NOMO-1 (cell line): Measurements from ENCODE around the gene GABRG3.

Experiments
- DNase-seq, 2 experiments: peaks; one replicate each; lab custom pipeline; 2025; ENCODE audit not compliant: unreplicated experiment in 2 of 2; lab: John Stamatoyannopoulos, UW

The GABRG3 gene

GRCh38 chr15:27091270-27091940 is 120.4 kb downstream of the GABRG3 start:
- DNase-seq: no peak

GRCh38 chr15:27092390-27092789 is 121.4 kb downstream of the GABRG3 start:
- no peak for DNase-seq

- DNase-seq: no peak
These were observed 123.3 kb downstream of the GABRG3 start for GRCh38 chr15:27094235-27094634.

GRCh38 chr15:27095886-27096624 is 125.1 kb downstream of the GABRG3 start:
- DNase-seq: no peak

GRCh38 chr15:27097506-27097905 is 126.5 kb downstream of the GABRG3 start:
- no peak for DNase-seq

- DNase-seq: no peak
These were observed 131.0 kb downstream of the GABRG3 start for GRCh38 chr15:27101982-27102381.

- no peak for DNase-seq
These were observed 140.3 kb downstream of the GABRG3 start for GRCh38 chr15:27111323-27111722.

GRCh38 chr15:27114473-27114872 is 143.5 kb downstream of the GABRG3 start:
- DNase-seq: no peak

GRCh38 chr15:27119695-27120266 is 148.8 kb downstream of the GABRG3 start:
- DNase-seq: no peak

- no peak for DNase-seq
These were observed 150.7 kb downstream of the GABRG3 start for GRCh38 chr15:27121672-27122071.

- DNase-seq: no peak
These were observed 152.3 kb downstream of the GABRG3 start for GRCh38 chr15:27123291-27123690.

- DNase-seq: no peak
These were observed 152.8 kb downstream of the GABRG3 start for GRCh38 chr15:27123808-27124207.

GRCh38 chr15:27124287-27124871 is 153.4 kb downstream of the GABRG3 start:
- DNase-seq: no peak

GRCh38 chr15:27125185-27125584 is 154.2 kb downstream of the GABRG3 start:
- no peak for DNase-seq

- DNase-seq: no peak
These were observed 155.5 kb downstream of the GABRG3 start for GRCh38 chr15:27126449-27126848.

GRCh38 chr15:27127815-27128570 is 157.0 kb downstream of the GABRG3 start:
- no peak for DNase-seq

GRCh38 chr15:27133249-27133648 is 162.3 kb downstream of the GABRG3 start:
- no peak for DNase-seq

- DNase-seq: no peak
These were observed 163.5 kb downstream of the GABRG3 start for GRCh38 chr15:27134481-27134880.

- DNase-seq: no peak
These were observed 164.2 kb downstream of the GABRG3 start for GRCh38 chr15:27135151-27135550.

- DNase-seq: no peak
These were observed 166.1 kb downstream of the GABRG3 start for GRCh38 chr15:27137127-27137526.

- no peak for DNase-seq
These were observed 194.6 kb downstream of the GABRG3 start for GRCh38 chr15:27165590-27165989.
